Peyer's patch (tissue), 4 donors: ENCODE results near the gene OR51M1.

Experiments used
- POLR2A ChIP-seq, 2 donors: fragments of 450-650 bp; IDR thresholded peaks; one replicate each; pipeline ENCODE4 v1.5.1; 2017; ENCODE audit warnings: antibody characterized with exemption in 2 of 2, mild to moderate bottlenecking in 2 of 2, moderate library complexity in 2 of 2
- TF ChIP-seq, protein P1 (sequence below), 6 experiments: fragments of 450-650 bp in 4 of 6; fragments of 200-600 bp in 2 of 6; sonication (generic) in 1 of 6; IDR thresholded peaks; one replicate each; pipeline ENCODE4 v1.5.1; 2017 to 2019; ENCODE audit warnings: antibody characterized with exemption in 6 of 6, mild to moderate bottlenecking in 3 of 6, moderate library complexity in 1 of 6

DNA sequence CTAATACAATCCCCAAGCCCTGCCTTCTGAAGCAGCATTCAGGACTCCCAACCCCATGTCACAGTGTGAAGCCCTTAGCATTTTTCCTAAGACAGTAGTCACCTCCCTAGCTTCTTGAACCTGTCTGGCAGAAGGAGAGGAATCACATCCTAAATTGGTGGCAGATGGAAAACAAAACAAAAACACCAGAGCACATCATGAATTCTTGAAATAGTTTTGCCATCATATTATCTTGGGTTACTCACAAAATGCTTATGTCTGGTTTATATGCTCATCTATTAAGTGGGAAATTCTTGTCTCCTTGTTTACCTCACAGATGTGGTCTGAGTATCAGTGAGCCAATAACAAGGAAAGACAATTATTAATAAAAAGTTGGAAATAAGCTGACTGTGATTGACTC lies 15.3 kb downstream of the OR51M1 start:
- no peak for TF ChIP-seq POLR2A (IDR thresholded peaks at IDR 0.05)
- TF ChIP-seq, protein P1, sequence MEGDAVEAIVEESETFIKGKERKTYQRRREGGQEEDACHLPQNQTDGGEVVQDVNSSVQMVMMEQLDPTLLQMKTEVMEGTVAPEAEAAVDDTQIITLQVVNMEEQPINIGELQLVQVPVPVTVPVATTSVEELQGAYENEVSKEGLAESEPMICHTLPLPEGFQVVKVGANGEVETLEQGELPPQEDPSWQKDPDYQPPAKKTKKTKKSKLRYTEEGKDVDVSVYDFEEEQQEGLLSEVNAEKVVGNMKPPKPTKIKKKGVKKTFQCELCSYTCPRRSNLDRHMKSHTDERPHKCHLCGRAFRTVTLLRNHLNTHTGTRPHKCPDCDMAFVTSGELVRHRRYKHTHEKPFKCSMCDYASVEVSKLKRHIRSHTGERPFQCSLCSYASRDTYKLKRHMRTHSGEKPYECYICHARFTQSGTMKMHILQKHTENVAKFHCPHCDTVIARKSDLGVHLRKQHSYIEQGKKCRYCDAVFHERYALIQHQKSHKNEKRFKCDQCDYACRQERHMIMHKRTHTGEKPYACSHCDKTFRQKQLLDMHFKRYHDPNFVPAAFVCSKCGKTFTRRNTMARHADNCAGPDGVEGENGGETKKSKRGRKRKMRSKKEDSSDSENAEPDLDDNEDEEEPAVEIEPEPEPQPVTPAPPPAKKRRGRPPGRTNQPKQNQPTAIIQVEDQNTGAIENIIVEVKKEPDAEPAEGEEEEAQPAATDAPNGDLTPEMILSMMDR (IDR thresholded peaks at IDR 0.05) = no peak
